Smooth muscle cell of the umbilical artery (primary cell): ENCODE measurements around the gene EPHX1. TPM values are rescaled to one million over a fixed set of nuclear protein-coding genes. Genes with fewer than 3 reads are reported as not detected.

ENCODE experiments used
- total RNA-seq: library from RNA; depleted of rRNA; stranded (reverse); fragments of >200 nt; gene quantifications from 2 replicates; pipeline ENCODE4 v1.2.3, GENCODE V29; 2014

The EPHX1 gene
- total RNA-seq: 16.6 and 20.5 TPM in 2 replicates

DNA sequence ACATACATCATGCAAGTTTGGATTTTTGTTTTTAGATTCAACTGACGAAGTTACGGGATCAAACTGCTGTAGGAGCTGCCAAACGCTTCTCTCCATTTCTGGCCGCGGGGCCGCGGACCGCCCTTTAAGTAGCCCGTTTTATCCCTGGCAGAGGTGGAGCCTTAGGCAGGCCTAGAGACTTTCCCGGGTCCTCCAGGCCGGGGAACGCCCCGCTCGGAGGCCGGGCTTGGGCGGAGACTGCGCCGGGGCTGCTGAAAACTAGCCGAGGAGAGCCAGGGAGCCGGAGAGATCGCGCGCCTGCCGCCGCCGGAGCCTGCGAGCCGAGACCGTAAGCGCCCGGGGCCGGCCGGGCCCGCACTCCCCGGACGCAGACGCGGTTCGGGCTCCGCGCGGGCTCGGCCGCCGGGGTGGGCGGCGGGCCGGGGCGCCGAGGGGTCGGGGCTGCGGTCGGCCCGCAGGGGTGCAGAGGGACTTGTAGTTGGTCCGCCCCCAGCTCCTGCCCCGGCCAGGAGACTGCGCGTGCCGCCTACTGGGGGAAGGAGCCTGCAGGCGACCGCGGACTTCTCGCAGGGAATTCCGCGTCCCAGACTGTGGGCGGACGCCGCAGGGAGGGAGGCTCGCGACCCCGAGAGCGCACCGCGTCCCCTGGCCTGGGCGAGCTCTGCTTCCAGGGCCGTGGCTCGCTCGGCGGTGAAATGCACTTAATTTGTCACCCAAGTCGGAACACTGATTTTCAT lies at the start of gene EPHX1:
TSS of gene EPHX1 (plus strand) at position 283 of the 737 bp plus-strand sequence. CDS start 18,606 bp downstream, outside the sequence.

DNA sequence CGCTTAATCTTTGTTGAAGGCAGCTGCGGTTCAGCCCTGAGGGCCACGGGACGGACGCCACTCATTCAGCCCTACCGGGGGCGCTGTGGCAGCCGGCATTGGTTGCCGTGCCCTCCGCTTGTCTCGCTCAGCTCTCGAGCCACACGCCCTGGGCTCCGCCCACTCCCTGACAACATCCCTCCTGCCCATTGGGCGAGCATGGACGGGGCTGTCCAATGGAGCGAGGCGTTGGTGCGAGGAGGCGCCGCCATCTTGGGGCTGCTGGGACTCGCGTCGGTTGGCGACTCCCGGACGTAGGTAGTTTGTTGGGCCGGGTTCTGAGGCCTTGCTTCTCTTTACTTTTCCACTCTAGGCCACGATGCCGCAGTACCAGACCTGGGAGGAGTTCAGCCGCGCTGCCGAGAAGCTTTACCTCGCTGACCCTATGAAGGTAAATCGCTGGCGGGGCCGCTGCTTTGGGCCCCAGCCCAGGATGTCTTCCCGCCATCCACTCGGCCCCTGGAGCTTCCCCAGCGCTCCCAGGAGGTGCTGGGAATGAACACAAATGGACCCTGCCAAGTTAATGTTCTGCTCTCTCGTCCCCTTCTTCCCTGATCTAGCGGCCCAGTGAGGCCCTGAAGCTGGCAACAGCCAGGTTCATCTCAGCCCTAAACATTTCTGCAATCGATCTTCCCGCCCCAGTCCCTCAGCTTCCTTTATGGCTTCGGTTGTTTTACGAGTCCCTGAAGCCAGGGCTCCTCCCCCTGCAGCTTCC lies 32.2 kb upstream of the EPHX1 start, which contains the start of gene SRP9:
TSS of gene SRP9 (plus strand) at position 244 of the 754 bp plus-strand sequence. CDS start at position 359, 115 bp downstream.

DNA sequence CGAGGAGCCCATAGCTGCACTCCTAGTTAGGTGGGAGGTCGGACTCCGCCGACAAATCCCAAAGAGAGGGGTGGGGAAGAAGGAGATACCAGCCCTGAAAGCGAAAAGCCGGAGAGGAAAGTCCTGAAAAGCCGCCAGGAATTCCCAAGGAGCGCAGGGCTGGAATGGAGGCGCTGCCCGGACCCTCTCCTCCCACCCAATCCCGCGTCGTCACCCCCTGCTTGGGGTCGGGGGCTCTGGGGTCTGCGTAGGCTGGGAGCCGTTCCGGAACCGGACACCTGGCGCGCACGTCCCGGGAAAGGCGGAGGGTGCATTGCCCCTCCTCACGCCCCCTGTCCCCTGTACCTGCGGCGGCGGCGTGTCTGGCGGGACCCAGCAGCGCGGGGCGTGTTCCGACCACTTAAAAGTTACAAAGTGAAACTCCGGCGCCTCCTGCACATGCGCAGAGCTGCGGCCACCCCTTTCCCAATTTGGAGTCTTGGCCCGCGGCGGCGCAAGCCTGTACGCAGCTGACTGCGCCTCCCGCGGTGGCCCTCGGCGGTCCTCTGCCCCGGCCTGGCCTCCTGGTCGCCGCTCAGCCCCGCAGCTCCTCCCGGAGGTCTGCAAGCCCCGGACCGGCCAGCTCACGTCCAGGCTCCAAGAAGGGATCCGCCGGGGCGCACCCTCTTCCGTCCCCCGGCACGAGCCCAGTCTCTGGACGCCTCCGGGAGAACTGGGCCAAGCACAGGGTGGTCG lies 72.2 kb downstream of the EPHX1 start, which contains the start of gene TMEM63A:
TSS of gene TMEM63A (minus strand) at position 422 of the 735 bp plus-strand sequence. CDS start 4,800 bp downstream, outside the sequence.

DNA sequence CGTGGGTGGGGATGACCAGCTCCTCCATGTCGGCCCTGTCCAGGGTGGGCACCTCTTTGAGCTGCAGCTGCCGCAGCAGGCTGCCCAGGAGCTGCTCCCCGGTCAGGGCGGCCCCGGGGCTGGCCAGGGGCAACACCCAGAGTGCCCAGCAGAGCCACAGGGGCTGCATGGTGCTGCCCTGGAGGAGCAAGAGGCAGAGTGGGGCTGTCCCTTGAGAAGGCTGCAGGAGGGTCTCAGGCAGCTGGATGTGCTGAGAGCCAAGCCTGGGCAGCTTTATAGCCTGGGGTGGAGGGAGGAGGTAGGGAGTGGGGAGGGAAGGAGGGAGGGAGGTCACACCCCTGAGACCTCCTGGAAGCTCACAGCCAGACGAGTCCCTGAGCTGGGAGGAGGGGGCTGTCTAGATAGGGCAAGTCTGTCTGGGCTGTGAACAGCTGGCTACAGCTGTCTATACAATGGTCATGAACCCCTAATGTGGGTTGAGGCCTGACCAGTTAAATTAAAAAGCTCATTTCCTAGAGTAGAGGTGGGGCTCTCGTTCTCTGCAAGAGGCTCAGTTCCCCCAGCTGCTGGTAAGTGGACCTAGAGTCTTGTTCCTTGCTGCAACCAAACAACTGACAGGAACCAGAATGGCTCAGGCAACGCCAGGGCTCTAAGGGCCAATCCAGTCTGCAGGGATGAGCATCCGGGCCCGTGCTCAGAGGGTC lies 79.1 kb downstream of the EPHX1 start, which contains the start of gene LEFTY1:
TSS of gene LEFTY1 (minus strand) at position 249 of the 704 bp plus-strand sequence. CDS start at position 169, 80 bp downstream.

Other genes starting within 250 kb of the EPHX1 start
- gene ENAH, start 157.0 kb upstream of the EPHX1 start, total RNA-seq: 132 and 134 TPM in 2 replicates
- 262 and 343 TPM in 2 replicates for gene SRP9, start 32.3 kb upstream of the EPHX1 start, total RNA-seq
- gene TMEM63A, start 72.3 kb downstream of the EPHX1 start, total RNA-seq: 19.6 and 29.4 TPM in 2 replicates
- not detected in 2 replicates for gene LEFTY1, start 79.0 kb downstream of the EPHX1 start, total RNA-seq
- 40.1 and 44.2 TPM in 2 replicates for gene PYCR2, start 114.1 kb downstream of the EPHX1 start, total RNA-seq
- gene LEFTY2, start 131.1 kb downstream of the EPHX1 start, total RNA-seq: not detected in 2 replicates
- 26.7 TPM in 2 replicates for gene SDE2, start 189.2 kb downstream of the EPHX1 start, total RNA-seq